ENCODE data around the gene SIN3B. TPM values are rescaled to one million over a fixed set of nuclear protein-coding genes. Genes with fewer than 3 reads are reported as not detected.

Gene SIN3B
- total and polyA plus RNA-seq, 12 donors: 13.9 to 37.7 (median 24.8) TPM

DNA sequence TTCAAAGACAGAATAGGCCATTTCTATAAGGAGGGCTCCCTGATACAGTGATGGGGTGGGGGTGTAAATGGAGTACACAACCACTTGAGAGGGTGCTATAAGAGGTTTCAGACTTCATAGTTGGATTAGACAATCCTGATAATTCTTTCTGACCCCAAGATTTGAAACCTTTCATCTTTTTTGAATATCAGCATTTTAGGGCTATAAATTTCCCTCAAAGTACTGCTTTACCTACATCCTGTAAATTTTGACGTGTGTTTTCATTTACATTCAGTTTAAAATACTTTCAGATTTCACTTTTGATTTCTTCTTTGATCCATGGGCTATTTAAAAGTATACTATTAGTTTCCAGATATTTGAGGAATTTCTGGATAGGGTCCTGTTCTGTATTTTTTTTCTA is 40.0 kb upstream of the SIN3B start:
- DNase-seq: no peak
- TF ChIP-seq, protein P1, sequence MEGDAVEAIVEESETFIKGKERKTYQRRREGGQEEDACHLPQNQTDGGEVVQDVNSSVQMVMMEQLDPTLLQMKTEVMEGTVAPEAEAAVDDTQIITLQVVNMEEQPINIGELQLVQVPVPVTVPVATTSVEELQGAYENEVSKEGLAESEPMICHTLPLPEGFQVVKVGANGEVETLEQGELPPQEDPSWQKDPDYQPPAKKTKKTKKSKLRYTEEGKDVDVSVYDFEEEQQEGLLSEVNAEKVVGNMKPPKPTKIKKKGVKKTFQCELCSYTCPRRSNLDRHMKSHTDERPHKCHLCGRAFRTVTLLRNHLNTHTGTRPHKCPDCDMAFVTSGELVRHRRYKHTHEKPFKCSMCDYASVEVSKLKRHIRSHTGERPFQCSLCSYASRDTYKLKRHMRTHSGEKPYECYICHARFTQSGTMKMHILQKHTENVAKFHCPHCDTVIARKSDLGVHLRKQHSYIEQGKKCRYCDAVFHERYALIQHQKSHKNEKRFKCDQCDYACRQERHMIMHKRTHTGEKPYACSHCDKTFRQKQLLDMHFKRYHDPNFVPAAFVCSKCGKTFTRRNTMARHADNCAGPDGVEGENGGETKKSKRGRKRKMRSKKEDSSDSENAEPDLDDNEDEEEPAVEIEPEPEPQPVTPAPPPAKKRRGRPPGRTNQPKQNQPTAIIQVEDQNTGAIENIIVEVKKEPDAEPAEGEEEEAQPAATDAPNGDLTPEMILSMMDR (IDR thresholded peaks at IDR 0.05): no peak
- H3K4me1 ChIP-seq: no peaks in the 10 kb centered on the region
- no peaks in the 10 kb centered on the region for H3K27me3 ChIP-seq
- intact Hi-C loops (cut with DNase I): no loop called here
- H3K9me3 ChIP-seq: peaks cover 0 to 36% (median 19%) of the 10 kb centered on the region in 11 donors
- H3K4me3 ChIP-seq: no peak overlapping the region
- ATAC-seq: no peak
- 89 to 93% methylated on average over 1 of the region's 1 CpG for WGBS, 2 donors
- no peak overlapping the region for H3K27ac ChIP-seq
- H3K36me3 ChIP-seq: peaks cover 0 to 5% (median 0%) of the 10 kb centered on the region in 9 donors

DNA sequence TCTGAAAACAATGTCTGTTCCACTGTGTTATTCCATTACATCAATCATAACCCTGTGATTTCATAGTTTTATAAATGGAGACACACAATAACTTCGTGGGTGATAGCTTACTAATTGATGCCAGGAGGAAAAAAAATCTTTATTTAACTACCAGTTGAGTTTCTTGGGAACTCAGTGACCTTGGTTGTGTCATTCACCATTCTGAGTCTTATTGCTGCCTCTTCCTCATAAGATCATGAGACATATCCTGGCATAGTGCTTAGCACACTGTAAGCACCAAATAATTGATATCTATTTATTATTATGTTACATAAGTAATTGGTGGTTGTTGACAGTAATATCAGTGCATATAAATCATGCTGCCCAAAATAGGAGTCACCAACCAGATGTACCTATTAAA is 39.1 kb upstream of the SIN3B start:
- intact Hi-C loops (cut with DNase I): no loop called here
- H3K4me1 ChIP-seq: no peaks in the 10 kb centered on the region
- DNase-seq (no peak), ATAC-seq (no peak)
- no peaks in the 10 kb centered on the region for H3K27me3 ChIP-seq
- peaks cover 0 to 39% (median 19%) of the 10 kb centered on the region in 11 donors for H3K9me3 ChIP-seq
- TF ChIP-seq, protein P1 (IDR thresholded peaks at IDR 0.05): no peak
- WGBS, 2 donors: 33 to 53% methylated on average over 1 of the region's 1 CpG
- no peak overlapping the region for H3K4me3 ChIP-seq
- peaks cover 0 to 5% (median 0%) of the 10 kb centered on the region in 9 donors for H3K36me3 ChIP-seq
- H3K27ac ChIP-seq: no peak overlapping the region

DNA sequence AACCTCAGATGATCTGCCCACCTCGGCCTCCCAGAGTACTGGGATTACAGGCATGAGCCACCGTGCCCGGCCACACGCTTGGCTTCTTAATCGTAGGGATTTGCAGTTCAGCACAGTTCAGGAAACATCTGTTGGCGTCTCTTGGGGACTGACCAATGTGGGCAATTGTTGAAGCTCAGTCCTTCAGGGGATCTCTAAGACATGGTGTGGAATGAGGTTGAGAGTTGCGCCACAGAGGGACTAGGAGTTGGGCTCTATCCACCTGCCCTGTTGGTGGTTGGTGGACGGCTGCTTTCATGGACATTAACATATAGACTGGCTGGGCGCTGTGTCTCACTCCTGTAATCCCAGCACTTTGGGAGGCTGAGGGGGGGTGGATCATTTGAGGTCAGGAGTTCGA is 37.3 kb upstream of the SIN3B start:
- Histone ChIP-seq H3K36me3 (peaks cover 0 to 5% (median 0%) of the 10 kb centered on the region in 9 donors), H3K27ac (no peak overlapping the region), H3K4me1 (no peaks in the 10 kb centered on the region), H3K9me3 (peaks cover 0 to 58% (median 27%) of the 10 kb centered on the region in 11 donors), H3K4me3 (no peak overlapping the region), H3K27me3 (no peaks in the 10 kb centered on the region)
- WGBS, 2 donors: 68 to 71% methylated on average over 10 of the region's 10 CpGs
- TF ChIP-seq, protein P1 (IDR thresholded peaks at IDR 0.05): no peak
- ATAC-seq: no peak
- intact Hi-C loops (cut with DNase I): no loop called here
- DNase-seq: no peak

DNA sequence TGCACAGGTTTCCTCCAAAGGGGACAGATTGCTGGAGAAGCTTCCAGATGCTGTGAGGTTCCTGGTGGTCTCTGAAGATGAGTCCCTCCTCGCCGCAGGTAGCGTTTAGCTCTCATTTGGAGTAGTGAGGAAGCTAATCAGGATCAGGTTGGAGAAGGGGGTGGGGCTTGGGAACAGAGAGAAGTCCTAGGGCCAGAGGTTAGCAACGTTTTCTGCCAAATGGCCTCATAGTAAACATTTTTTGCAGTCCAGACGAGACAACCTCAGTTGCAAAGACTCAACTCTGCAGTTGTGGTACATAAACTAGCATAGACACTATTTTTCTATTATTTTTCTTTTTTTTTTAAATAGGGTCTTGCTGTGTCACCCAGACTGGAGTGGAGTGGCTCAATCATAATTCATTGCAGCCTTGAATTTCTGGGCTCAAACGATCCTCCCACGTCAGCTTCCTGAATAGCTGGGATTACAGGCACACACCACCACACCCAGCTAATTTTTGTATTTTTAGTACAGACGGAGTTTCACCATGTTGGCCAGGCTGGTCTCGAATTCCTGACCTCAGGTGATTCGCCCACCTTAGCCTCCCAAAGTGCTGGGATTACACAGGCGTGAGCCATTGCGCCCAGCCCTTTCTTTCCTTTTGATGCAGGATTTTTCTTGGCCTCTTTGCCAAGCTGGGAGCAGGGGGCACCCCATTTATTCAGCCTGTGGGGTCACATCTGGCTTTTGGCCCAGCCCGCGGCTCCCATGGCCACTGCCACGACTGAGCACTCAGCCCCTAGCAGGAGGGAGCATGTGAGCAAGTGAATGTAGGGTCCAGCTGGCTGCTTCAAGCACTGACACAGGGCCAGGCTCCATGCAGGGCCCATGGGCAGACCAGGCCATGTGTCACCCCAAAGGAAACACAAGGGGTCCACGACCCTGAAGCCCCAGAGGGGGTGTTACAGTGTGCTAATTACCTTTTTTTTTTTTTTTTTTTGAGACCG is 34.4 kb upstream of the SIN3B start:
- no peaks in the 10 kb centered on the region for H3K4me1 ChIP-seq
- H3K27me3 ChIP-seq: no peaks in the 10 kb centered on the region
- no peak for ATAC-seq
- H3K27ac ChIP-seq: no peak overlapping the region
- no peak for DNase-seq
- H3K9me3 ChIP-seq: peaks cover 0 to 41% (median 17%) of the 10 kb centered on the region in 11 donors
- WGBS, 2 donors: 76 to 77% methylated on average over 17 of the region's 17 CpGs
- no peaks in the 10 kb centered on the region for H3K36me3 ChIP-seq
- TF ChIP-seq, protein P1 (IDR thresholded peaks at IDR 0.05): no peak
- intact Hi-C loops (cut with DNase I): no loop called here
- H3K4me3 ChIP-seq: no peak overlapping the region
